GM23338 (cell line): ENCODE measurements around the gene TBC1D21. TPM values are rescaled to one million over a fixed set of nuclear protein-coding genes. Genes with fewer than 3 reads are reported as not detected.

Experiments used
- ATAC-seq: fragments of 200-7000 bp; cut with Tn5 transposase; 3 replicates; pipeline ENCODE4 v1.9.1; 2020
- DNase-seq: peaks from one replicate; pipeline ENCODE4 v3.0.0-alpha.2; 2015; ENCODE audit warnings: low spot score
- H2AFZ ChIP-seq: fragments of 200-600 bp; sonication (generic); 2 replicates; pipeline ENCODE4 v1.8.0; 2016; ENCODE audit warnings: antibody characterized with exemption, mild to moderate bottlenecking, moderate library complexity
- H3F3A ChIP-seq: fragments of 200-600 bp; sonication (generic); replicated peaks from 2 replicates; pipeline ENCODE4 v1.8.0; 2017; ENCODE audit warnings: antibody characterized with exemption, mixed run types, low read depth
- H3K27ac ChIP-seq: fragments of 200-600 bp; sonication (generic); 2 replicates; pipeline ENCODE4 v1.6.1; 2016; ENCODE audit warnings: low read depth
- H3K27me3 ChIP-seq: fragments of 200-600 bp; sonication (generic); 2 replicates; pipeline ENCODE4 v1.8.0; 2016; ENCODE audit warnings: mild to moderate bottlenecking, mixed run types, moderate library complexity; ENCODE audit not compliant: insufficient read depth
- H3K36me3 ChIP-seq: fragments of 200-600 bp; sonication (generic); 2 replicates; pipeline ENCODE4 v1.8.0; 2016; ENCODE audit warnings: mild to moderate bottlenecking; ENCODE audit not compliant: insufficient read depth
- H3K4me1 ChIP-seq: fragments of 200-600 bp; sonication (generic); 2 replicates; pipeline ENCODE4 v1.8.0; 2016; ENCODE audit warnings: mild to moderate bottlenecking, moderate library complexity; ENCODE audit not compliant: insufficient read depth
- H3K4me2 ChIP-seq: fragments of 200-600 bp; sonication (generic); 2 replicates; pipeline ENCODE4 v1.7.1; 2017; ENCODE audit warnings: mixed run types
- H3K4me3 ChIP-seq: fragments of 200-600 bp; sonication (generic); 2 replicates; pipeline ENCODE4 v1.6.1; 2016; ENCODE audit warnings: mixed run types
- H3K79me2 ChIP-seq: fragments of 200-600 bp; sonication (generic); replicated peaks from 2 replicates; pipeline ENCODE4 v1.8.0; 2017; ENCODE audit warnings: mild to moderate bottlenecking; ENCODE audit not compliant: insufficient read depth
- H3K9me2 ChIP-seq: fragments of 200-600 bp; sonication (generic); 2 replicates; pipeline ENCODE4 v1.8.0; 2017; ENCODE audit not compliant: insufficient read depth
- H4K20me1 ChIP-seq: fragments of 200-600 bp; sonication (generic); replicated peaks from 2 replicates; pipeline ENCODE4 v1.8.0; 2017; ENCODE audit warnings: mild to moderate bottlenecking; ENCODE audit not compliant: insufficient read depth
- H3K27ac Mint-ChIP-seq: 2 replicates; pipeline ENCODE4 v1.8.0; 2020; ENCODE audit warnings: inconsistent platforms, mild to moderate bottlenecking, moderate library complexity, mixed read lengths
- H3K27me3 Mint-ChIP-seq: 3 replicates; pipeline ENCODE4 v1.8.0; 2022; ENCODE audit warnings: low read depth, mild to moderate bottlenecking, moderate library complexity, mixed read lengths, inconsistent platforms; ENCODE audit not compliant: insufficient read depth, poor library complexity
- H3K36me3 Mint-ChIP-seq: 3 replicates; pipeline ENCODE4 v1.8.0; 2021; ENCODE audit warnings: low read depth, mild to moderate bottlenecking, inconsistent platforms, moderate library complexity, mixed read lengths
- H3K4me1 Mint-ChIP-seq: 3 replicates; pipeline ENCODE4 v1.8.0; 2020; ENCODE audit warnings: mild to moderate bottlenecking, inconsistent platforms, mixed read lengths
- H3K4me3 Mint-ChIP-seq: 3 replicates; pipeline ENCODE4 v1.8.0; 2021; ENCODE audit warnings: moderate library complexity, mild to moderate bottlenecking, inconsistent platforms, mixed read lengths
- H3K9me3 Mint-ChIP-seq: 3 replicates; pipeline ENCODE4 v1.8.0; 2020; ENCODE audit warnings: moderate library complexity, mild to moderate bottlenecking, inconsistent platforms, mixed read lengths
- CREB1 ChIP-seq: fragments of 250-450 bp; sonication (Bioruptor Pico); IDR thresholded peaks from 2 replicates; pipeline ENCODE4 v1.5.0; 2020; ENCODE audit warnings: low read depth, mild to moderate bottlenecking, moderate library complexity
- CTCF ChIP-seq, 2 experiments: fragments of 200-600 bp in 1 of 2; sonication (generic) in 1 of 2; conservative IDR thresholded peaks; 2 replicates each; pipeline versions ENCODE4 v1.5.1 to v1.6.1; 2016 to 2017; ENCODE audit warnings: antibody characterized with exemption in 2 of 2, low read depth in 2 of 2, mild to moderate bottlenecking in 2 of 2, moderate library complexity in 1 of 2
- EZH2 ChIP-seq: fragments of 200-600 bp; sonication (generic); IDR thresholded peaks from one replicate; pipeline ENCODE4 v1.8.0; 2017; ENCODE audit warnings: antibody characterized with exemption, mild to moderate bottlenecking, low read depth; ENCODE audit not compliant: unreplicated experiment
- EZH2phosphoT487 ChIP-seq: fragments of 200-600 bp; sonication (generic); IDR thresholded peaks from one replicate; pipeline ENCODE4 v1.8.1; 2018; ENCODE audit warnings: antibody characterized with exemption; ENCODE audit not compliant: unreplicated experiment
- JUNB ChIP-seq: IDR thresholded peaks from one replicate; pipeline ENCODE4 v1.6.1; 2016; ENCODE audit warnings: antibody characterized with exemption; ENCODE audit not compliant: unreplicated experiment
- NANOG ChIP-seq: IDR thresholded peaks from 2 replicates; pipeline ENCODE4 v1.6.1; 2016; ENCODE audit warnings: antibody characterized with exemption, borderline replicate concordance
- POLR2AphosphoS5 ChIP-seq: IDR thresholded peaks from 2 replicates; pipeline ENCODE4 v1.6.1; 2016; ENCODE audit warnings: antibody characterized with exemption, low read depth
- REST ChIP-seq: IDR thresholded peaks from one replicate; pipeline ENCODE4 v1.6.1; 2018; ENCODE audit warnings: antibody characterized with exemption; ENCODE audit not compliant: unreplicated experiment
- STAT1 ChIP-seq: IDR thresholded peaks from one replicate; pipeline ENCODE4 v1.6.1; 2016; ENCODE audit warnings: antibody characterized with exemption; ENCODE audit not compliant: unreplicated experiment
- ZNF114 ChIP-seq: fragments of 250-450 bp; sonication (Bioruptor Pico); IDR thresholded peaks from 2 replicates; pipeline ENCODE4 v1.5.0; 2020; ENCODE audit warnings: mild to moderate bottlenecking, moderate library complexity
- ZNF331 ChIP-seq: fragments of 250-450 bp; sonication (Bioruptor Pico); IDR thresholded peaks from 2 replicates; pipeline ENCODE4 v1.5.0; 2020; ENCODE audit warnings: low read depth, mild to moderate bottlenecking, moderate library complexity
- ZNF462 ChIP-seq: fragments of 250-450 bp; sonication (Bioruptor Pico); IDR thresholded peaks from 2 replicates; pipeline ENCODE4 v1.5.0; 2020; ENCODE audit warnings: mild to moderate bottlenecking, moderate library complexity
- polyA plus RNA-seq: library from polyadenylated mRNA; unstranded; fragments of >200 nt; fragmentation: Nextera tagmentation; extraction: Ambion mirVana; gene quantifications from 2 replicates; pipeline ENCODE4 v1.2.1, GENCODE V29; 2016
- total RNA-seq: library from RNA; depleted of rRNA; stranded (reverse); fragments of >200 nt; shearing (Covaris generic); gene quantifications from 2 replicates; pipeline ENCODE4 v1.2.3, GENCODE V29; 2014
- TF ChIP-seq, protein P1 (sequence below): IDR thresholded peaks from 2 replicates; pipeline ENCODE4 v1.6.1; 2016; ENCODE audit warnings: antibody characterized with exemption

Gene TBC1D21
- total and polyA plus RNA-seq, 2 experiments from 2014 or later: not detected

DNA sequence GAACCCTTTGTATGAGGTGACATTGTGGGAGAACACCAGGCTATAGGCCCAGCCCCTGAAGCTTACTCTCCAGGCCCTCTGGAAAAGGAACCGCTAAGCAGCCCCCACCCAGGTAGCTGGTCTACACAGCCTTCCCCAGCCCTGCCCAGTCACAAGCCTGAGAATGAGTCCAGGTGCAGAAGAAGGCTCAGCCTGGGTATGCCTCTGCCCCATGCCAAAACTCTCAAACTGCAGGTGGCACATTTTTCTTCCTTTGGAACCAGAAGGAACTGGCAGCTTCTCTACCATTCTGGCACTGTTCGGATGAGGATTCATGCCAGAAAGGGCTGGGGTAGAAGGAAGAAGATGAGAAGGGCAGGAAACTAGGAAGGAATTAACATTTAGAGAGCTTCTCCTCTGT lies 23.7 kb upstream of the TBC1D21 start:
- Mint-ChIP-seq H3K36me3 (no peaks in the 10 kb centered on the region), H3K27me3 (peaks cover 7% of the 10 kb centered on the region), H3K27ac (no peak overlapping the region), H3K9me3 (no peaks in the 10 kb centered on the region), H3K4me1 (peaks cover 3% of the 10 kb centered on the region; the same call in 2 of the 3 replicates), H3K4me3 (no peak overlapping the region)
- Histone ChIP-seq H3K27me3 (no peaks in the 10 kb centered on the region), H4K20me1 (peaks cover 3% of the 10 kb centered on the region; the same call in 1 of the 2 replicates), H3K36me3 (no peaks in the 10 kb centered on the region), H3K9me2 (no peaks in the 10 kb centered on the region; the same call in 1 of the 2 replicates), H3K4me2 (no peak overlapping the region), H3K79me2 (no peaks in the 10 kb centered on the region), H3K27ac (no peak overlapping the region), H2AFZ (no peak overlapping the region), H3K4me3 (no peak overlapping the region), H3K4me1 (peaks cover 3% of the 10 kb centered on the region; the same call in 1 of the 2 replicates), H3F3A (no peaks in the 10 kb centered on the region)
- ATAC-seq: no peak
- TF ChIP-seq ZNF331 (no peak), STAT1 (no peak), ZNF462 (no peak), EZH2phosphoT487 (no peak), ZNF114 (no peak), REST (no peak), NANOG (no peak), CTCF (conservative IDR thresholded peaks at IDR 0.05; ENCODE audit: low read depth in 2 of 2) (no peak), JUNB (no peak), EZH2 (no peak), CREB1 (CRISPR knock-in tag) (no peak), POLR2AphosphoS5 (no peak)
- TF ChIP-seq, protein P1, sequence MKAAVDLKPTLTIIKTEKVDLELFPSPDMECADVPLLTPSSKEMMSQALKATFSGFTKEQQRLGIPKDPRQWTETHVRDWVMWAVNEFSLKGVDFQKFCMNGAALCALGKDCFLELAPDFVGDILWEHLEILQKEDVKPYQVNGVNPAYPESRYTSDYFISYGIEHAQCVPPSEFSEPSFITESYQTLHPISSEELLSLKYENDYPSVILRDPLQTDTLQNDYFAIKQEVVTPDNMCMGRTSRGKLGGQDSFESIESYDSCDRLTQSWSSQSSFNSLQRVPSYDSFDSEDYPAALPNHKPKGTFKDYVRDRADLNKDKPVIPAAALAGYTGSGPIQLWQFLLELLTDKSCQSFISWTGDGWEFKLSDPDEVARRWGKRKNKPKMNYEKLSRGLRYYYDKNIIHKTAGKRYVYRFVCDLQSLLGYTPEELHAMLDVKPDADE: no peak
- DNase-seq: no peak
